CD4-positive, alpha-beta memory T cell (primary cell): Measurements from ENCODE around the gene UNC79. TPM values are rescaled to one million over a fixed set of nuclear protein-coding genes. Genes with fewer than 3 reads are reported as not detected.

Source experiments
- CTCF ChIA-PET: fragments of 350-600 bp; sonication (Branson Sonifier 250); formaldehyde crosslinking; loops from one replicate; lab custom pipeline; 2021; ENCODE audit warnings: inconsistent platforms; ENCODE audit not compliant: partially characterized antibody; lab: Charles Lee
- POLR2A ChIA-PET: fragments of 350-600 bp; sonication (Branson Sonifier 250); formaldehyde crosslinking; loops from one replicate; lab custom pipeline; 2021; ENCODE audit not compliant: partially characterized antibody; lab: Charles Lee
- DNase-seq, 5 donors: peaks; one replicate each; pipeline versions ENCODE4 v3.0.0 to v3.0.0-alpha.2; 2020 to 2022; ENCODE audit warnings: mixed read lengths in 1 of 5
- H3K27ac ChIP-seq: one replicate; pipeline ENCODE4 v1.7.0; 2013; ENCODE audit warnings: low read depth, low read length
- H3K27me3 ChIP-seq: 2 replicates; pipeline ENCODE4 v1.7.0; 2013; ENCODE audit warnings: mild to moderate bottlenecking, low read length, moderate library complexity; ENCODE audit not compliant: insufficient read depth
- H3K36me3 ChIP-seq: 2 replicates; pipeline ENCODE4 v1.7.0; 2013; ENCODE audit warnings: mild to moderate bottlenecking, low read length, moderate library complexity; ENCODE audit not compliant: insufficient read depth
- H3K4me1 ChIP-seq: 2 replicates; pipeline ENCODE4 v1.7.0; 2013; ENCODE audit warnings: mild to moderate bottlenecking, low read length, moderate library complexity; ENCODE audit not compliant: insufficient read depth
- H3K4me3 ChIP-seq, 2 donors: one replicate each; pipeline ENCODE4 v1.7.0; 2013; ENCODE audit warnings: low read length in 2 of 2, mild to moderate bottlenecking in 1 of 2
- H3K9me3 ChIP-seq, 2 donors: one replicate each; pipeline ENCODE4 v1.7.0; 2013; ENCODE audit warnings: low read length in 2 of 2, control low read depth in 1 of 2; ENCODE audit not compliant: control insufficient read depth in 1 of 2
- H3K27ac Mint-ChIP-seq, 7 donors: one replicate each; pipeline ENCODE4 v1.8.0; 2020 to 2021; ENCODE audit warnings: mixed read lengths in 7 of 7, mild to moderate bottlenecking in 6 of 7, inconsistent platforms in 3 of 7, moderate library complexity in 3 of 7
- H3K27me3 Mint-ChIP-seq, 2 donors: one replicate each; pipeline ENCODE4 v1.8.0; 2020 to 2021; ENCODE audit warnings: mixed read lengths in 2 of 2
- H3K36me3 Mint-ChIP-seq, 2 donors: one replicate each; pipeline ENCODE4 v1.8.0; 2020 to 2021; ENCODE audit warnings: mixed read lengths in 2 of 2, inconsistent platforms in 1 of 2, mild to moderate bottlenecking in 1 of 2
- H3K4me1 Mint-ChIP-seq, 4 donors: one replicate each; pipeline ENCODE4 v1.8.0; 2020 to 2021; ENCODE audit warnings: mixed read lengths in 4 of 4, mild to moderate bottlenecking in 1 of 4
- H3K4me3 Mint-ChIP-seq, 8 donors: one replicate each; pipeline ENCODE4 v1.8.0; 2020 to 2021; ENCODE audit warnings: mixed read lengths in 8 of 8, mild to moderate bottlenecking in 7 of 8, moderate library complexity in 6 of 8, inconsistent platforms in 3 of 8
- H3K9me3 Mint-ChIP-seq, 8 donors: one replicate each; pipeline ENCODE4 v1.8.0; 2020 to 2021; ENCODE audit warnings: mixed read lengths in 8 of 8, mild to moderate bottlenecking in 5 of 8, inconsistent platforms in 3 of 8, moderate library complexity in 1 of 8
- intact Hi-C: fragments of 100-400 bp; cut with micrococcal nuclease; formaldehyde crosslinking; loops from one replicate; pipeline ENCODE4 v1.15.1; 2023
- polyA plus RNA-seq, 2 donors: library from polyadenylated mRNA; unstranded; fragments of 300-500 nt; fragmentation: Illumina TruSeq; gene quantifications; one replicate each; pipeline ENCODE4 v1.2.3, GENCODE V29; 2021
- total RNA-seq, 2 experiments: library from RNA; stranded (reverse); gene quantifications; one replicate each; pipeline ENCODE4 v1.2.3, GENCODE V29; 2021

The UNC79 gene
- total and polyA plus RNA-seq, 4 experiments from 2014 or later: 0.03 to 0.06 TPM; not detected in 2

DNA sequence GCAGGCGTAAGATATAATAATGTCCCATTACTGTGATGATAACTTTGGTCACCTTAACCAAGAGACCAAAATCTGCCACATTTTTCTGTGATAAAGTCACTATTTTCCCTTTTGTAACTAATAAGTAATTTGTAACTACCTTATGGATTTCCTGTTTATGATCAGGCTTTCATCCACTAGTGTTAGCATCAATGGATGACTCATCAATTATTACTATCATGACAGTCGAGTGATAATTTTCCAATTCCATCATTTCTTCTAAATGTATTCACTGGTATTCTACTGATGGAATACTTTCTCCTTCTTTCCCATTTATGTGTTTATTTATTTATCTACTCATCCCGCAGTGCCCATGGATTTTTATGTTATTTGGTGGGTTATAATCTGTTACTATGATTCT lies 148.4 kb downstream of the UNC79 start:
- Mint-ChIP-seq H3K27me3 (peaks cover 2 to 4% of the 10 kb centered on the region in 2 donors), H3K4me1 (no peaks in the 10 kb centered on the region), H3K9me3 (peaks cover 0 to 1% (median 0%) of the 10 kb centered on the region in 8 donors), H3K27ac (no peak overlapping the region), H3K36me3 (no peaks in the 10 kb centered on the region), H3K4me3 (no peak overlapping the region)
- Histone ChIP-seq H3K9me3 (no peaks in the 10 kb centered on the region), H3K4me1 (no peaks in the 10 kb centered on the region), H3K36me3 (no peaks in the 10 kb centered on the region), H3K27ac (no peak overlapping the region), H3K4me3 (no peak overlapping the region), H3K27me3 (no peaks in the 10 kb centered on the region)
- intact Hi-C loops: no loop called here
- ChIA-PET CTCF (no interaction called here), POLR2A (no interaction called here)
- DNase-seq: no peak

DNA sequence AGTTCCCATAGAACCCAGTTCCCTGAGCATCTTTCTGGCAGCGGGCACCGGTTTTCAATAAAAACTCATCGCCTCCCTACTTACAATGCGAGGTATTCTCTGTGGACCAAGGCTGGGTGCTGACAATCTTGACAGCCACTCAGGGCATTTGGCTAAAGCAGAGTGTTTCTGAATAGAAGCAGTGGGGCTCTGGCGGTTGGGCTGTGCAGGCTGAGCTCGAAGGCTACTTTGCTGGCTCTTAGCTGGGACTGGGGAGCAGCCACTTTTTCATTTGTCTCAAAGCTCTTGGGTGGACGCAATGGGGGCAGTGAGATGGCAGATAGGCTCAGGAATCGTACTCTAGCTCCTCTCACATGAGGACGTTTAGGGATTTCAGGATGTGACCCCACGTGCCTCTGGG lies 151.8 kb downstream of the UNC79 start:
- Histone ChIP-seq H3K27me3 (no peaks in the 10 kb centered on the region), H3K36me3 (no peaks in the 10 kb centered on the region), H3K9me3 (no peaks in the 10 kb centered on the region), H3K27ac (no peak overlapping the region), H3K4me3 (no peak overlapping the region), H3K4me1 (no peaks in the 10 kb centered on the region)
- ChIA-PET POLR2A (no interaction called here), CTCF (no interaction called here)
- H3K36me3 Mint-ChIP-seq: no peaks in the 10 kb centered on the region
- peaks cover 4 to 8% of the 10 kb centered on the region in 2 donors for H3K27me3 Mint-ChIP-seq
- no peak for DNase-seq
- H3K4me1 Mint-ChIP-seq: no peaks in the 10 kb centered on the region
- H3K27ac Mint-ChIP-seq: no peak overlapping the region
- intact Hi-C loops: no loop called here
- H3K4me3 Mint-ChIP-seq: no peak overlapping the region
- H3K9me3 Mint-ChIP-seq: no peaks in the 10 kb centered on the region

DNA sequence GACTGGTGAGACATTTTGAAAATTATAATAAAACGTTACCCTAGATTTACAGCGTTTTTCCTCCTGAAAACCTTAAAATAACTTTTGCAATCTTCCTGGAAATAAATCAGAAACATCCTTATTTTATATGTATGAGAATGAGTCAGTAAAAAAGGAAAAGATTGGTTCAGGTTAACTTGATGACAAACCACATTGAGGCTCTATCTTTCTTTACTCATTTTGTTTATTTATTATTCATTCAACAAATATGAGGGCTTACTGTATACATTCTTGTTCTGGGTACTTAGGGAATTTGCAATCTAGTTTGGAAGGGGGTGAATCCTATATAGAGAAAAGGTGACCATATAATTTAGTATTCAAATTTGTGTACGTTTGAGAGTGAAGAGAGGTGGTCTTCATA lies 156.6 kb downstream of the UNC79 start:
- ChIA-PET CTCF (no interaction called here), POLR2A (no interaction called here)
- H3K4me3 Mint-ChIP-seq: no peak overlapping the region
- Histone ChIP-seq H3K27me3 (no peaks in the 10 kb centered on the region), H3K4me3 (no peak overlapping the region), H3K9me3 (no peaks in the 10 kb centered on the region), H3K27ac (no peak overlapping the region), H3K36me3 (no peaks in the 10 kb centered on the region), H3K4me1 (no peaks in the 10 kb centered on the region)
- DNase-seq: no peak
- H3K9me3 Mint-ChIP-seq: peaks cover 0 to 3% (median 0%) of the 10 kb centered on the region in 8 donors
- H3K27ac Mint-ChIP-seq: no peak overlapping the region
- H3K4me1 Mint-ChIP-seq: no peaks in the 10 kb centered on the region
- intact Hi-C loops: no loop called here
- no peaks in the 10 kb centered on the region for H3K36me3 Mint-ChIP-seq
- peaks cover 4 to 17% of the 10 kb centered on the region in 2 donors for H3K27me3 Mint-ChIP-seq

- Histone ChIP-seq H3K27me3 (no peaks in the 10 kb centered on the region), H3K36me3 (no peaks in the 10 kb centered on the region), H3K4me1 (no peaks in the 10 kb centered on the region), H3K4me3 (no peak overlapping the region), H3K9me3 (no peaks in the 10 kb centered on the region), H3K27ac (no peak overlapping the region)
- ChIA-PET CTCF (no interaction called here), POLR2A (no interaction called here)
- intact Hi-C loops: no loop called here
- DNase-seq: no peak
- no peak overlapping the region for H3K27ac Mint-ChIP-seq
- no peaks in the 10 kb centered on the region for H3K36me3 Mint-ChIP-seq
- peaks cover 11 to 14% of the 10 kb centered on the region in 2 donors for H3K27me3 Mint-ChIP-seq
- H3K4me3 Mint-ChIP-seq: no peak overlapping the region
- H3K9me3 Mint-ChIP-seq: peaks cover 0 to 3% (median under 1%) of the 10 kb centered on the region in 8 donors
- H3K4me1 Mint-ChIP-seq: no peaks in the 10 kb centered on the region
Measured at GRCh38 chr14:93591506-93591905, 160.8 kb downstream of the UNC79 start.

- Histone ChIP-seq H3K27me3 (no peaks in the 10 kb centered on the region), H3K36me3 (no peaks in the 10 kb centered on the region), H3K4me1 (no peaks in the 10 kb centered on the region), H3K4me3 (no peak overlapping the region), H3K27ac (no peak overlapping the region), H3K9me3 (no peaks in the 10 kb centered on the region)
- ChIA-PET CTCF (no interaction called here), POLR2A (no interaction called here)
- peaks cover 9 to 11% of the 10 kb centered on the region in 2 donors for H3K27me3 Mint-ChIP-seq
- H3K4me1 Mint-ChIP-seq: no peaks in the 10 kb centered on the region
- no peaks in the 10 kb centered on the region for H3K36me3 Mint-ChIP-seq
- no peak for DNase-seq
- H3K27ac Mint-ChIP-seq: no peak overlapping the region
- H3K4me3 Mint-ChIP-seq: no peak overlapping the region
- intact Hi-C loops: no loop called here
- peaks cover 0 to 3% (median under 1%) of the 10 kb centered on the region in 8 donors for H3K9me3 Mint-ChIP-seq
Measured at GRCh38 chr14:93592786-93593185, 162.0 kb downstream of the UNC79 start.

DNA sequence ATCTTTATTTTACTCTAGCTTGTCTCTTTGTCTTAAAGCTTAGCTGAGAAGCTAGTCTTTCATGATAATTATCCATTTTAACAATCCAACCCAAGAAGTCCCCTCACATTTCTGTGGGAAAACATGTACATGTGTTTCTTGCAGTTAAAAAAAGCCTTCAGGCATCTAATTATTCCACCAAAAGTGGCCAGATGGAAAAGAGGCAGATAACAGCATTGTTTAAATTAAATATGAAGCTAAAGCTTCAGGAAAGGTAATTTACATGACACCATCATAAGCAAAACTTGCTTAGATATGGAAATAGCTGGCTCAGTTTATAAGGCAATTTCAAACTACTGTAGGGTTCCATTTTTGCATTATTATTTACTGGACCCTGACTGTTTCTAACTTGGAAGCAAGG lies 175.4 kb downstream of the UNC79 start:
- Mint-ChIP-seq H3K27me3 (peaks cover 6 to 8% of the 10 kb centered on the region in 2 donors), H3K27ac (no peak overlapping the region), H3K4me1 (no peaks in the 10 kb centered on the region), H3K36me3 (no peaks in the 10 kb centered on the region), H3K4me3 (no peak overlapping the region), H3K9me3 (peaks cover 0 to 8% (median 0%) of the 10 kb centered on the region in 8 donors)
- no peaks in the 10 kb centered on the region for H3K36me3 ChIP-seq
- intact Hi-C loops: no loop called here
- POLR2A ChIA-PET: no interaction called here
- no peaks in the 10 kb centered on the region for H3K9me3 ChIP-seq
- DNase-seq: no peak
- H3K27ac ChIP-seq: no peak overlapping the region
- CTCF ChIA-PET: no interaction called here
- no peak overlapping the region for H3K4me3 ChIP-seq
- no peaks in the 10 kb centered on the region for H3K27me3 ChIP-seq
- no peaks in the 10 kb centered on the region for H3K4me1 ChIP-seq

DNA sequence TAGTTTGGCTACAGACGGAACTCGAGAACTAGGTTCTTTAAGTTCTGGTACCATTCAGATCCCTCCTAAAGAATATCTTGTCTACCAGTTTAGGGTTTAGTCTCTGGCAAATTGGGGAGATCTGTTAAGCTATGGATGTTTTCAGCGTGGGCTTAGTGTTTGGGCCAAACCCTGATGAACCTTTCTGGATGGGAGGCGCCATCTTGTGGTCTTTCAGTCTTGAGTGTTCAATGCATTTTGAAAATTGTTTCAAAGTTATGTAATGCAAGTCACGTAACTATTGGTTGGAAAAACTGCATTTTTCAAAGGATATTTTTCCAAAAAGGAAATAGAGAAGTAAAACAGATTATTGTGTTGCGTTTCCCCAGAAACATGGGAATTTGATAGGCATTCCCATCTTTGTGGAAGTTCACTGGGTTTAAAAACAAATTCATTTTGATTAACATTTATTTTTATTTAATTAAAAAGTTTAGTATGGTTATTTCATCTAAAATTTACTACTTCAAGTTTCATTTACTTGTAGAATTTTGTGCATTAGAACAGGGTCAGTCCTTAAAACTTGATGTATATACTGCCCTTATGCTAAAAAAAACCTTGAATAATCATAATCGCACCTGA lies 188.5 kb downstream of the UNC79 start:
- Mint-ChIP-seq H3K4me3 (no peak overlapping the region), H3K27me3 (peaks cover 6 to 18% of the 10 kb centered on the region in 2 donors), H3K9me3 (no peaks in the 10 kb centered on the region), H3K27ac (no peak overlapping the region), H3K4me1 (no peaks in the 10 kb centered on the region), H3K36me3 (no peaks in the 10 kb centered on the region)
- intact Hi-C loops: no loop called here
- H3K27ac ChIP-seq: no peak overlapping the region
- no peaks in the 10 kb centered on the region for H3K36me3 ChIP-seq
- CTCF ChIA-PET: interaction anchor here (1.0 kb wide), 1 partner anchor 10 kb away, joined by 3 read pairs; no protein-coding TSS in a partner anchor
- H3K27me3 ChIP-seq: no peaks in the 10 kb centered on the region
- H3K4me3 ChIP-seq: no peak overlapping the region
- no peak for DNase-seq
- no peaks in the 10 kb centered on the region for H3K4me1 ChIP-seq
- POLR2A ChIA-PET: no interaction called here
- H3K9me3 ChIP-seq: no peaks in the 10 kb centered on the region
